CD4-positive, CD25-positive, alpha-beta regulatory T cell (primary cell): Measurements from ENCODE around the gene SLC49A3. TPM values are rescaled to one million over a fixed set of nuclear protein-coding genes. Genes with fewer than 3 reads are reported as not detected.

Source experiments
- ATAC-seq, 2 donors: fragments of 150-1000 bp; cut with Tn5 transposase; one replicate each; pipeline ENCODE4 v1.10.0; 2021; ENCODE audit warnings: low read depth in 2 of 2, moderate number of reproducible peaks in 2 of 2, moderate library complexity in 1 of 2
- DNase-seq, 3 donors: peaks; one replicate each; pipeline versions ENCODE4 v3.0.0 to v3.0.0-alpha.2; 2012 to 2022; ENCODE audit warnings: mixed read lengths in 1 of 3
- H3K27ac ChIP-seq: one replicate; pipeline ENCODE4 v1.7.0; 2013; ENCODE audit warnings: mild to moderate bottlenecking, low read length; ENCODE audit not compliant: insufficient read depth, poor library complexity, severe bottlenecking
- H3K27me3 ChIP-seq: one replicate; pipeline ENCODE4 v1.7.0; 2013; ENCODE audit warnings: low read length; ENCODE audit not compliant: control insufficient read depth, insufficient read depth
- H3K36me3 ChIP-seq: one replicate; pipeline ENCODE4 v1.7.0; 2013; ENCODE audit warnings: mild to moderate bottlenecking, low read length, moderate library complexity; ENCODE audit not compliant: control insufficient read depth, insufficient read depth
- H3K4me1 ChIP-seq: 2 replicates; pipeline ENCODE4 v1.7.0; 2013; ENCODE audit warnings: mild to moderate bottlenecking, low read length; ENCODE audit not compliant: insufficient read depth, control insufficient read depth, poor library complexity, severe bottlenecking
- H3K4me3 ChIP-seq: one replicate; pipeline ENCODE4 v1.7.0; 2013; ENCODE audit warnings: low read depth, mild to moderate bottlenecking, low read length, moderate library complexity
- H3K9me3 ChIP-seq, 2 experiments: 1 replicate in 1 of 2; 2 replicates in 1 of 2; pipeline ENCODE4 v1.7.0; 2013; ENCODE audit warnings: low read length in 2 of 2, mild to moderate bottlenecking in 1 of 2, moderate library complexity in 1 of 2; ENCODE audit not compliant: control insufficient read depth in 2 of 2
- H3K27ac Mint-ChIP-seq, 3 donors: one replicate each; pipeline ENCODE4 v1.8.0; 2020 to 2022; ENCODE audit warnings: mild to moderate bottlenecking in 3 of 3, mixed read lengths in 3 of 3, moderate library complexity in 2 of 3
- H3K27me3 Mint-ChIP-seq: one replicate; pipeline ENCODE4 v1.8.0; 2022; ENCODE audit warnings: mild to moderate bottlenecking, mixed read lengths
- H3K36me3 Mint-ChIP-seq: one replicate; pipeline ENCODE4 v1.8.0; 2020; ENCODE audit warnings: mixed read lengths
- H3K4me1 Mint-ChIP-seq, 4 donors: one replicate each; pipeline ENCODE4 v1.8.0; 2020 to 2022; ENCODE audit warnings: mixed read lengths in 4 of 4, mild to moderate bottlenecking in 1 of 4
- H3K4me3 Mint-ChIP-seq, 4 donors: one replicate each; pipeline ENCODE4 v1.8.0; 2020 to 2022; ENCODE audit warnings: mild to moderate bottlenecking in 4 of 4, mixed read lengths in 4 of 4, moderate library complexity in 3 of 4
- H3K9me3 Mint-ChIP-seq, 7 donors: one replicate each; pipeline ENCODE4 v1.8.0; 2020 to 2022; ENCODE audit warnings: mixed read lengths in 7 of 7, mild to moderate bottlenecking in 3 of 7, moderate library complexity in 2 of 7
- polyA plus RNA-seq, 4 donors: library from polyadenylated mRNA; unstranded; fragments of 300-500 nt; fragmentation: Illumina TruSeq; gene quantifications; one replicate each; pipeline ENCODE4 v1.2.3, GENCODE V29; 2021
- total RNA-seq: library from RNA; stranded (reverse); gene quantifications from one replicate; pipeline ENCODE4 v1.2.3, GENCODE V29; 2022

SLC49A3 gene
- total and polyA plus RNA-seq, 5 donors from 2014 or later, result 0.32 to 2.6 (median 0.69) TPM

- ATAC-seq (no peak), DNase-seq (no peak)
- Mint-ChIP-seq H3K4me3 (no peak overlapping the region), H3K9me3 (peaks cover 0 to 2% (median 0%) of the 10 kb centered on the region in 7 donors), H3K27ac (no peak overlapping the region), H3K4me1 (peaks cover 0 to 25% (median 0%) of the 10 kb centered on the region in 4 donors), H3K27me3 (no peaks in the 10 kb centered on the region), H3K36me3 (peaks cover 22% of the 10 kb centered on the region)
- Histone ChIP-seq H3K27me3 (no peaks in the 10 kb centered on the region), H3K4me3 (no peak overlapping the region), H3K4me1 (no peaks in the 10 kb centered on the region), H3K9me3 (no peaks in the 10 kb centered on the region), H3K27ac (no peak overlapping the region), H3K36me3 (peaks cover 2% of the 10 kb centered on the region)
Observed at GRCh38 chr4:720111-720860, 31.3 kb upstream of the SLC49A3 start.

- H3K4me1 Mint-ChIP-seq, result peaks cover 0 to 26% (median 2%) of the 10 kb centered on the region in 4 donors
- no peak overlapping the region for H3K27ac Mint-ChIP-seq
- H3K27ac ChIP-seq, result no peak overlapping the region
- no peaks in the 10 kb centered on the region for H3K27me3 ChIP-seq
- peaks cover 0 to 2% (median 0%) of the 10 kb centered on the region in 7 donors for H3K9me3 Mint-ChIP-seq
- H3K4me1 ChIP-seq, result no peaks in the 10 kb centered on the region
- peaks cover 2% of the 10 kb centered on the region for H3K36me3 ChIP-seq
- H3K36me3 Mint-ChIP-seq, result peaks cover 22% of the 10 kb centered on the region
- no peak overlapping the region for H3K4me3 Mint-ChIP-seq
- no peak for ATAC-seq
- H3K27me3 Mint-ChIP-seq, result no peaks in the 10 kb centered on the region
- no peaks in the 10 kb centered on the region for H3K9me3 ChIP-seq
- H3K4me3 ChIP-seq, result no peak overlapping the region
- no peak for DNase-seq
Observed at GRCh38 chr4:718460-718859, 29.5 kb upstream of the SLC49A3 start.

GRCh38 chr4:717601-718320 is 28.8 kb upstream of the SLC49A3 start:
- no peak overlapping the region for H3K4me3 ChIP-seq
- Mint-ChIP-seq H3K4me3 (no peak overlapping the region), H3K27ac (no peak overlapping the region), H3K9me3 (peaks cover 0 to 2% (median 0%) of the 10 kb centered on the region in 7 donors), H3K36me3 (peaks cover 16% of the 10 kb centered on the region), H3K4me1 (peaks cover 0 to 26% (median 2%) of the 10 kb centered on the region in 4 donors), H3K27me3 (no peaks in the 10 kb centered on the region)
- no peaks in the 10 kb centered on the region for H3K4me1 ChIP-seq
- DNase-seq (no peak), ATAC-seq (no peak)
- H3K27me3 ChIP-seq, result no peaks in the 10 kb centered on the region
- peaks cover 2% of the 10 kb centered on the region for H3K36me3 ChIP-seq
- H3K9me3 ChIP-seq, result no peaks in the 10 kb centered on the region
- H3K27ac ChIP-seq, result no peak overlapping the region

- no peaks in the 10 kb centered on the region for H3K27me3 ChIP-seq
- peaks cover 0 to 1% (median 0%) of the 10 kb centered on the region in 7 donors for H3K9me3 Mint-ChIP-seq
- no peak overlapping the region for H3K27ac ChIP-seq
- peaks cover 8% of the 10 kb centered on the region for H3K36me3 Mint-ChIP-seq
- H3K4me1 ChIP-seq, result peaks cover under 1% of the 10 kb centered on the region
- H3K9me3 ChIP-seq, result no peaks in the 10 kb centered on the region
- peaks cover 2% of the 10 kb centered on the region for H3K36me3 ChIP-seq
- no peak overlapping the region for H3K4me3 Mint-ChIP-seq
- no peaks in the 10 kb centered on the region for H3K27me3 Mint-ChIP-seq
- H3K27ac Mint-ChIP-seq, result peak overlapping the region in 1 of 3 donors; percentile 11
- no peak for ATAC-seq
- no peak for DNase-seq
- peaks cover 10 to 40% (median 21%) of the 10 kb centered on the region in 4 donors for H3K4me1 Mint-ChIP-seq
- no peak overlapping the region for H3K4me3 ChIP-seq
Observed at GRCh38 chr4:714087-714486, 25.1 kb upstream of the SLC49A3 start.

- Mint-ChIP-seq H3K36me3 (peaks cover 7% of the 10 kb centered on the region), H3K27me3 (no peaks in the 10 kb centered on the region), H3K4me3 (peak overlapping the region in 1 of 4 donors; percentile 47), H3K27ac (no peak overlapping the region), H3K9me3 (peaks cover 0 to 1% (median 0%) of the 10 kb centered on the region in 7 donors), H3K4me1 (peaks cover 10 to 45% (median 27%) of the 10 kb centered on the region in 4 donors)
- no peak for ATAC-seq
- H3K27ac ChIP-seq, result no peak overlapping the region
- peaks cover 2% of the 10 kb centered on the region for H3K36me3 ChIP-seq
- no peaks in the 10 kb centered on the region for H3K9me3 ChIP-seq
- no peak for DNase-seq
- H3K27me3 ChIP-seq, result no peaks in the 10 kb centered on the region
- peaks cover 11% of the 10 kb centered on the region for H3K4me1 ChIP-seq
- no peak overlapping the region for H3K4me3 ChIP-seq
Observed at GRCh38 chr4:712916-713632, 24.1 kb upstream of the SLC49A3 start.

GRCh38 chr4:712093-712492 is 23.1 kb upstream of the SLC49A3 start:
- H3K9me3 Mint-ChIP-seq, result no peaks in the 10 kb centered on the region
- H3K4me1 ChIP-seq, result peaks cover 15% of the 10 kb centered on the region
- no peak overlapping the region for H3K27ac ChIP-seq
- H3K36me3 Mint-ChIP-seq, result peaks cover 7% of the 10 kb centered on the region
- no peak overlapping the region for H3K4me3 ChIP-seq
- no peak for ATAC-seq
- DNase-seq, result no peak
- H3K27ac Mint-ChIP-seq, result no peak overlapping the region
- H3K27me3 ChIP-seq, result no peaks in the 10 kb centered on the region
- no peaks in the 10 kb centered on the region for H3K27me3 Mint-ChIP-seq
- peaks cover 10 to 41% (median 27%) of the 10 kb centered on the region in 4 donors for H3K4me1 Mint-ChIP-seq
- no peaks in the 10 kb centered on the region for H3K9me3 ChIP-seq
- no peak overlapping the region for H3K4me3 Mint-ChIP-seq
- H3K36me3 ChIP-seq, result peaks cover 2% of the 10 kb centered on the region

GRCh38 chr4:710916-711315 is 22.0 kb upstream of the SLC49A3 start:
- H3K4me3 Mint-ChIP-seq, result peak overlapping the region in 1 of 4 donors; percentile 7

More at GRCh38 chr4:710916-711315, 22.0 kb upstream of the SLC49A3 start:
- ATAC-seq (no peak), DNase-seq (no peak)
- Mint-ChIP-seq H3K36me3 (peaks cover 7% of the 10 kb centered on the region), H3K27me3 (no peaks in the 10 kb centered on the region), H3K27ac (no peak overlapping the region), H3K4me1 (peaks cover 10 to 40% (median 27%) of the 10 kb centered on the region in 4 donors), H3K9me3 (no peaks in the 10 kb centered on the region)
- Histone ChIP-seq H3K4me1 (peaks cover 26% of the 10 kb centered on the region), H3K27ac (no peak overlapping the region), H3K27me3 (no peaks in the 10 kb centered on the region), H3K36me3 (peaks cover 2% of the 10 kb centered on the region), H3K9me3 (no peaks in the 10 kb centered on the region), H3K4me3 (no peak overlapping the region)
